Inflammatory macrophage treated with lipopolysaccharide for 1 hour (primary cell): ENCODE results near the gene TMEM69.
"Not testable (repeated sequence)": the region's sequence is repeated elsewhere in the genome, so short reads cannot be mapped to it uniquely, and the experiment has no call there.

Experiments used
- DNase-seq, 2 donors: peaks; one replicate each; pipeline ENCODE4 v3.0.0-alpha.2; 2020 to 2022

The TMEM69 gene

DNA sequence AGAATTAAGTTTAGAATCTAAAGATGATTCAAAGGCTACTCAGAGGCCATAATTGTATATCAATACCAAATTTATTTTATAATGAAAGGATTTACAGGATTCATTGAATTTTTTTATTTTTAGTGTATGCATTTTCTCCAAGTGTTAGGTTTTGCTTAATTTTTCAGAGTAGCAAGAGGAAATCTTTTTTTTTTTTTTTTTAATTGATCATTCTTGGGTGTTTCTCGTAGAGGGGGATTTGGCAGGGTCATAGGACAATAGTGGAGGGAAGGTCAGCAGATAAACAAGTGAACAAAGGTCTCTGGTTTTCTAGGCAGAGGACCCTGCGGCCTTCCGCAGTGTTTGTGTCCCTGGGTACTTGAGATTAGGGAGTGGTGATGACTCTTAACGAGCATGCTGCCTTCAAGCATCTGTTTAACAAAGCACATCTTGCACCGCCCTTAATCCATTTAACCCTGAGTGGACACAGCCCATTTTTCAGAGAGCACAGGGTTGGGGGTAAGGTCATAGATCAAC, 51.7 kb downstream of the TMEM69 start:
- DNase-seq: not testable (repeated sequence)
